Neural progenitor cell (in vitro differentiated cells): ENCODE data around the gene RCE1. TPM values are rescaled to one million over a fixed set of nuclear protein-coding genes. Genes with fewer than 3 reads are reported as not detected.

Source experiments
- DNase-seq: peaks from one replicate; pipeline ENCODE4 v3.0.0-alpha.2; 2016; ENCODE audit warnings: low spot score
- H2AFZ ChIP-seq: fragments of 200-600 bp; sonication (generic); replicated peaks from 2 replicates; pipeline ENCODE4 v1.6.1; 2016; ENCODE audit warnings: antibody characterized with exemption
- H3F3A ChIP-seq: fragments of 200-600 bp; sonication (generic); 2 replicates; pipeline ENCODE4 v1.6.1; 2016; ENCODE audit warnings: antibody characterized with exemption, low read depth
- H3K27ac ChIP-seq: fragments of 200-600 bp; sonication (generic); 2 replicates; pipeline ENCODE4 v1.5.1; 2016; ENCODE audit warnings: mild to moderate bottlenecking
- H3K27me3 ChIP-seq: fragments of 200-600 bp; sonication (generic); 2 replicates; pipeline ENCODE4 v1.6.1; 2016; ENCODE audit warnings: mild to moderate bottlenecking, moderate library complexity
- H3K36me3 ChIP-seq: fragments of 200-600 bp; sonication (generic); 2 replicates; pipeline ENCODE4 v1.5.1; 2016
- H3K4me1 ChIP-seq: fragments of 200-600 bp; sonication (generic); 2 replicates; pipeline ENCODE4 v1.6.1; 2016; ENCODE audit warnings: mixed run types
- H3K4me2 ChIP-seq: fragments of 200-600 bp; sonication (generic); 2 replicates; pipeline ENCODE4 v1.6.1; 2016
- H3K4me3 ChIP-seq: fragments of 200-600 bp; sonication (generic); 2 replicates; pipeline ENCODE4 v1.5.1; 2016
- H3K79me2 ChIP-seq: fragments of 200-600 bp; sonication (generic); 2 replicates; pipeline ENCODE4 v1.6.1; 2016; ENCODE audit warnings: low read depth
- H3K9ac ChIP-seq: fragments of 200-600 bp; sonication (generic); 2 replicates; pipeline ENCODE4 v1.6.1; 2016
- H3K9me3 ChIP-seq: fragments of 200-600 bp; sonication (generic); 2 replicates; pipeline ENCODE4 v1.5.1; 2016; ENCODE audit warnings: low read depth
- H4K20me1 ChIP-seq: fragments of 200-600 bp; sonication (generic); 2 replicates; pipeline ENCODE4 v1.6.1; 2016; ENCODE audit warnings: low read depth
- H3K27ac Mint-ChIP-seq: 3 replicates; pipeline ENCODE4 v1.8.0; 2021; ENCODE audit warnings: mixed read lengths
- H3K27me3 Mint-ChIP-seq: 2 replicates; pipeline ENCODE4 v1.8.0; 2022; ENCODE audit warnings: low read depth, mild to moderate bottlenecking, inconsistent platforms, moderate library complexity, mixed read lengths; ENCODE audit not compliant: insufficient read depth
- H3K36me3 Mint-ChIP-seq: 3 replicates; pipeline ENCODE4 v1.8.0; 2021; ENCODE audit warnings: mixed read lengths
- H3K4me1 Mint-ChIP-seq: 3 replicates; pipeline ENCODE4 v1.8.0; 2021; ENCODE audit warnings: mixed read lengths
- H3K4me3 Mint-ChIP-seq: 3 replicates; pipeline ENCODE4 v1.8.0; 2021; ENCODE audit warnings: mild to moderate bottlenecking, moderate library complexity, mixed read lengths
- H3K9me3 Mint-ChIP-seq: 3 replicates; pipeline ENCODE4 v1.8.0; 2020; ENCODE audit warnings: mixed read lengths
- EZH2 ChIP-seq: fragments of 200-600 bp; sonication (generic); IDR thresholded peaks from 2 replicates; pipeline ENCODE4 v1.6.1; 2017; ENCODE audit warnings: antibody characterized with exemption, mild to moderate bottlenecking, moderate library complexity
- EZH2phosphoT487 ChIP-seq: fragments of 200-600 bp; sonication (generic); IDR thresholded peaks from 2 replicates; pipeline ENCODE4 v1.6.1; 2017; ENCODE audit warnings: antibody characterized with exemption
- total RNA-seq: library from RNA; depleted of rRNA; stranded (reverse); fragments of >200 nt; gene quantifications from 2 replicates; pipeline ENCODE4 v1.2.3, GENCODE V29; 2015; ENCODE audit warnings: low replicate concordance
- TF ChIP-seq, protein P1 (sequence below): fragments of 200-600 bp; sonication (generic); IDR thresholded peaks from 2 replicates; pipeline ENCODE4 v1.5.1; 2017; ENCODE audit warnings: antibody characterized with exemption, mild to moderate bottlenecking

RCE1 gene
- total RNA-seq, 1 donor from 2014 or later: 13.7 TPM

- Histone ChIP-seq H2AFZ (no peak overlapping the region), H3K79me2 (no peaks in the 10 kb centered on the region), H3K4me3 (no peak overlapping the region), H3K27me3 (no peaks in the 10 kb centered on the region), H3K36me3 (no peaks in the 10 kb centered on the region), H3K9me3 (no peaks in the 10 kb centered on the region), H3F3A (peaks cover 18% of the 10 kb centered on the region), H3K9ac (no peak overlapping the region), H3K4me1 (peaks cover 31% of the 10 kb centered on the region), H3K4me2 (no peak overlapping the region), H4K20me1 (peaks cover 9% of the 10 kb centered on the region), H3K27ac (no peak overlapping the region)
- TF ChIP-seq EZH2: no peak
- TF ChIP-seq, protein P1, sequence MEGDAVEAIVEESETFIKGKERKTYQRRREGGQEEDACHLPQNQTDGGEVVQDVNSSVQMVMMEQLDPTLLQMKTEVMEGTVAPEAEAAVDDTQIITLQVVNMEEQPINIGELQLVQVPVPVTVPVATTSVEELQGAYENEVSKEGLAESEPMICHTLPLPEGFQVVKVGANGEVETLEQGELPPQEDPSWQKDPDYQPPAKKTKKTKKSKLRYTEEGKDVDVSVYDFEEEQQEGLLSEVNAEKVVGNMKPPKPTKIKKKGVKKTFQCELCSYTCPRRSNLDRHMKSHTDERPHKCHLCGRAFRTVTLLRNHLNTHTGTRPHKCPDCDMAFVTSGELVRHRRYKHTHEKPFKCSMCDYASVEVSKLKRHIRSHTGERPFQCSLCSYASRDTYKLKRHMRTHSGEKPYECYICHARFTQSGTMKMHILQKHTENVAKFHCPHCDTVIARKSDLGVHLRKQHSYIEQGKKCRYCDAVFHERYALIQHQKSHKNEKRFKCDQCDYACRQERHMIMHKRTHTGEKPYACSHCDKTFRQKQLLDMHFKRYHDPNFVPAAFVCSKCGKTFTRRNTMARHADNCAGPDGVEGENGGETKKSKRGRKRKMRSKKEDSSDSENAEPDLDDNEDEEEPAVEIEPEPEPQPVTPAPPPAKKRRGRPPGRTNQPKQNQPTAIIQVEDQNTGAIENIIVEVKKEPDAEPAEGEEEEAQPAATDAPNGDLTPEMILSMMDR: no peak
- no peak for TF ChIP-seq EZH2phosphoT487
- Mint-ChIP-seq H3K27me3 (peaks cover 9% of the 10 kb centered on the region), H3K27ac (no peak overlapping the region), H3K36me3 (no peaks in the 10 kb centered on the region), H3K4me3 (no peak overlapping the region), H3K4me1 (peaks cover 54% of the 10 kb centered on the region), H3K9me3 (no peaks in the 10 kb centered on the region)
- DNase-seq: no peak
Measured at GRCh38 chr11:66885469-66885868, 42.2 kb downstream of the RCE1 start.

- TF ChIP-seq, protein P1: no peak
- TF ChIP-seq EZH2phosphoT487 (no peak), EZH2 (no peak)
- Histone ChIP-seq H3K9ac (no peak overlapping the region), H4K20me1 (peaks cover 14% of the 10 kb centered on the region), H3K4me1 (peaks cover 29% of the 10 kb centered on the region), H3K79me2 (no peaks in the 10 kb centered on the region), H3K36me3 (no peaks in the 10 kb centered on the region), H3K27ac (no peak overlapping the region), H2AFZ (no peak overlapping the region), H3F3A (peaks cover 23% of the 10 kb centered on the region), H3K4me3 (no peak overlapping the region), H3K4me2 (no peak overlapping the region), H3K9me3 (no peaks in the 10 kb centered on the region), H3K27me3 (no peaks in the 10 kb centered on the region)
- peaks cover 55% of the 10 kb centered on the region for H3K4me1 Mint-ChIP-seq
- H3K27ac Mint-ChIP-seq: peak overlapping the region; percentile 72
- H3K27me3 Mint-ChIP-seq: peaks cover 9% of the 10 kb centered on the region
- H3K36me3 Mint-ChIP-seq: no peaks in the 10 kb centered on the region
- H3K4me3 Mint-ChIP-seq: no peak overlapping the region
- DNase-seq: no peak
- H3K9me3 Mint-ChIP-seq: no peaks in the 10 kb centered on the region
Measured at GRCh38 chr11:66885950-66886440, 42.8 kb downstream of the RCE1 start.

DNA sequence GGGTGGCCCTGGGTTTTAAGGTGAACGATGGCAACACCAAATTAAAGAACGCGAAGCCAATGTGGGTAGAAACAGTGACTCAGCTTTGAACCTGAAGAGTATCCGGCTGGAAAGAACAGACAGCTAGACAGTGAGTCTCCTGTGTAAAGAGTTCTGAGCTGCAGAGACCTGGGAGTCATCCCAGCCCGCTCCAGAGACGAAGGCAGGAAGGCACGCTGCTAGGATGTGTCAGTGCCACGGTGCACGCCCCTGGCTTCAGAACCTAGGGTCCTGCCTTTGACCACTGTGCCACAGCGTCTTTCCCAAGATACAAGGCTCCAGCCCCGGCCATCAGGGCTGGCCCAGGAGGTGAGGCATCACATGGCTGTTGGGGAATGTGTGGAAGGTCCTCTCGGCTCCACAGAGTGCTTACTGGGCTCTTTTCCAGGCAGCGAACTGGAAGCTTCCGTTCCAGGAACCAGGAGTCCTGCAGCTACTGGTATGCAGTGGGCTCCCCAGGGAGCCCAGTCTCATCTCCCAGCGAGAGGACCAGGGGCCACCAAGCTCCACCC, 43.5 kb downstream of the RCE1 start:
- Mint-ChIP-seq H3K4me3 (no peak overlapping the region), H3K27me3 (peaks cover 7% of the 10 kb centered on the region), H3K36me3 (no peaks in the 10 kb centered on the region), H3K27ac (peak overlapping the region; percentile 72), H3K9me3 (no peaks in the 10 kb centered on the region), H3K4me1 (peaks cover 53% of the 10 kb centered on the region)
- H4K20me1 ChIP-seq: peaks cover 15% of the 10 kb centered on the region
- TF ChIP-seq, protein P1: no peak
- no peak for TF ChIP-seq EZH2phosphoT487
- no peak for TF ChIP-seq EZH2
- no peaks in the 10 kb centered on the region for H3K9me3 ChIP-seq
- no peaks in the 10 kb centered on the region for H3K79me2 ChIP-seq
- H3K27ac ChIP-seq: no peak overlapping the region
- no peak overlapping the region for H3K9ac ChIP-seq
- peaks cover 23% of the 10 kb centered on the region for H3F3A ChIP-seq
- no peaks in the 10 kb centered on the region for H3K36me3 ChIP-seq
- no peaks in the 10 kb centered on the region for H3K27me3 ChIP-seq
- H3K4me3 ChIP-seq: no peak overlapping the region
- H3K4me1 ChIP-seq: peaks cover 27% of the 10 kb centered on the region
- H2AFZ ChIP-seq: no peak overlapping the region
- no peak for DNase-seq
- H3K4me2 ChIP-seq: no peak overlapping the region
